Measurements from ENCODE around the gene TMEM35A. TPM values are rescaled to one million over a fixed set of nuclear protein-coding genes. Genes with fewer than 3 reads are reported as not detected.

Gene TMEM35A
- total RNA-seq, 2 donors from 2014 or later = 0.75 to 0.80 TPM

DNA sequence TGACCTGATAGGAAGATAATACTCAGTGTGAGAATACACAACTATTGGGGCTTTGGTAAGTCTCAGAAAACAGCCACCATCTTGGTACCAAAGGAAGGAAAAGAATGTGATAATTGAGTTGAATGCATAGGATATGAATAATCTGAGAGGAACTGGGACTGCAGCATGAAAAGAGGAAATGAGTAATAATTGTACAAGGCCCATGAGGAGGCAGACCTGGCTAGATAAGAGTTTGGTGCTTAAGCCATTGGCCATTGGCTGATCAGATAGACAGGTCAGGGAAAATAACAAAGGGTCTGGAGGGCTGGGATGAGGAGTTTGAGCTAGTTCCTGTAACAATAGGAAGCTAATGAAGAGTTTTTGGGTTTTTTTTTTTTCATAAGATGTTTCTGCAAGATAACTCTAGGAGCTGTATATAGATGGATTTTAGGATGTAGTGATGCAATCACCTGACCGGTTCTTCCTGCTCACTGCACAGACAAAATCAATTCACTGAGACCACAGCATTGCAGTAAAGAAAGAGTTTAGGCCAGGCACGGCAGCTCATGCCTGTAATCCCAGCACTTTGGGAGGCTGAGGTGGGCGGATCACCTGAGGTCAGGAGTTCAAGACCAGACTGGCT, 21.5 kb upstream of the TMEM35A start:
- Mint-ChIP-seq H3K4me1 (no peaks in the 10 kb centered on the region), H3K9me3 (peaks cover 58% of the 10 kb centered on the region), H3K27me3 (ENCODE audit: insufficient read depth) (no peaks in the 10 kb centered on the region), H3K36me3 (ENCODE audit: low read depth) (no peaks in the 10 kb centered on the region), H3K27ac (no peak overlapping the region), H3K4me3 (no peak overlapping the region)
- Histone ChIP-seq H3K9me3 (ENCODE audit: control insufficient read depth, low read length) (no peaks in the 10 kb centered on the region), H3K27ac (ENCODE audit: low read depth, low read length) (no peak overlapping the region), H3K4me1 (ENCODE audit: control insufficient read depth, insufficient read depth, low read length) (no peaks in the 10 kb centered on the region), H3K27me3 (ENCODE audit: control insufficient read depth, insufficient read depth, low read length, poor library complexity, severe bottlenecking) (no peaks in the 10 kb centered on the region), H3K36me3 (ENCODE audit: control insufficient read depth, insufficient read depth, low read length) (no peaks in the 10 kb centered on the region), H3K4me3 (ENCODE audit: low read length) (no peak overlapping the region), H3K9ac (ENCODE audit: extremely low read depth, low read length, poor library complexity, severe bottlenecking) (no peak overlapping the region)
- TF ChIP-seq, protein P1, sequence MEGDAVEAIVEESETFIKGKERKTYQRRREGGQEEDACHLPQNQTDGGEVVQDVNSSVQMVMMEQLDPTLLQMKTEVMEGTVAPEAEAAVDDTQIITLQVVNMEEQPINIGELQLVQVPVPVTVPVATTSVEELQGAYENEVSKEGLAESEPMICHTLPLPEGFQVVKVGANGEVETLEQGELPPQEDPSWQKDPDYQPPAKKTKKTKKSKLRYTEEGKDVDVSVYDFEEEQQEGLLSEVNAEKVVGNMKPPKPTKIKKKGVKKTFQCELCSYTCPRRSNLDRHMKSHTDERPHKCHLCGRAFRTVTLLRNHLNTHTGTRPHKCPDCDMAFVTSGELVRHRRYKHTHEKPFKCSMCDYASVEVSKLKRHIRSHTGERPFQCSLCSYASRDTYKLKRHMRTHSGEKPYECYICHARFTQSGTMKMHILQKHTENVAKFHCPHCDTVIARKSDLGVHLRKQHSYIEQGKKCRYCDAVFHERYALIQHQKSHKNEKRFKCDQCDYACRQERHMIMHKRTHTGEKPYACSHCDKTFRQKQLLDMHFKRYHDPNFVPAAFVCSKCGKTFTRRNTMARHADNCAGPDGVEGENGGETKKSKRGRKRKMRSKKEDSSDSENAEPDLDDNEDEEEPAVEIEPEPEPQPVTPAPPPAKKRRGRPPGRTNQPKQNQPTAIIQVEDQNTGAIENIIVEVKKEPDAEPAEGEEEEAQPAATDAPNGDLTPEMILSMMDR (conservative IDR thresholded peaks at IDR 0.05) = no peak
- WGBS, 2 experiments (ENCODE audit: insufficient coverage in 1 of 2, insufficient read length in 1 of 2) = 100% methylated on average over 1 of the region's 3 CpGs; no CpG with 5 or more reads in 1 of the 2 experiments
- DNase-seq = no peak

DNA sequence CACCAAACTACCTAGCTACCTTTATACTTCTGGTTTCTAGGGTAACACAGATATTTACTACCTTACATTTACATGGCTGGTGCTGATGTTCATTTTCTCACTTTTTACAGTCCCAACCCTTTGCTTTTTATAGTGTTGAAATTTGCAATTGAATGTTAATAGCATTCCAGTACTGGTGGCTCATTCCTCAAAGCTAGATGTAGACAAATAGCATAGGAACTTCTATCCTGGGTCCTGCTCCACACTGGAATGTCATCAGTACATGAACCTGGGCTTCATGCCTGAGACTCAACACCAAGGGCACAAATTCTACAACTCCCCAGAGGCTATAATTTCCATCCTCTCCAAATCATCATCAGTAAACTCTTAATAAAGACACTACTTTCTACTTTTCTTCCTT, 16.5 kb upstream of the TMEM35A start:
- Mint-ChIP-seq H3K27me3 (ENCODE audit: insufficient read depth) (no peaks in the 10 kb centered on the region), H3K9me3 (peaks cover 62% of the 10 kb centered on the region)
- TF ChIP-seq, protein P1 (conservative IDR thresholded peaks at IDR 0.05) = no peak

DNA sequence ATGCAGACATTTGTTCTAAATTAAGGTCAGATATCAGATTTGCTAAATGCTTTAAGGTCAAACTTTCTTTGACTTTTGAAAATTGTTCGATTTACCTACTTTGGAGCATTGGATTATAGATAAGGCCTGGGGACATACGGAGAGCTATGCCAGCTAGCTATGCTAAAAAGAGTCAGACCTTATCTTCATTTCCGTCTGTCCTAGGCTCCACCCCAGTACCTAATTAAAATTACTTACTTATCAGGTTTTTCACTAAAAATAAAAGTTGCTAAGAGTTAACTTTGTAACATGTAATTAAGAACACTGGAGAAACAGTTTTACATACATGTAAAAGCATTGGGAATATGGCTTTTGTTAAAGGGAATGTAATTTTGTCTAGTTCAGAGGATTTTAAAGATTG, 7.1 kb upstream of the TMEM35A start:
- Mint-ChIP-seq H3K27ac (no peak overlapping the region), H3K4me1 (no peaks in the 10 kb centered on the region), H3K27me3 (ENCODE audit: insufficient read depth) (no peaks in the 10 kb centered on the region), H3K4me3 (no peak overlapping the region), H3K9me3 (peaks cover 51% of the 10 kb centered on the region), H3K36me3 (ENCODE audit: low read depth) (no peaks in the 10 kb centered on the region)
- H3K9me3 ChIP-seq (ENCODE audit: control insufficient read depth, low read length) = no peaks in the 10 kb centered on the region
- 84% methylated on average over 2 of the region's 3 CpGs; no CpG with 5 or more reads in 1 of the 2 experiments for WGBS, 2 experiments (ENCODE audit: insufficient coverage in 1 of 2, insufficient read length in 1 of 2)
- H3K4me1 ChIP-seq (ENCODE audit: control insufficient read depth, insufficient read depth, low read length) = no peaks in the 10 kb centered on the region
- no peaks in the 10 kb centered on the region for H3K27me3 ChIP-seq (ENCODE audit: control insufficient read depth, insufficient read depth, low read length, poor library complexity, severe bottlenecking)
- H3K27ac ChIP-seq (ENCODE audit: low read depth, low read length) = no peak overlapping the region
- H3K4me3 ChIP-seq (ENCODE audit: low read length) = no peak overlapping the region
- no peak for DNase-seq
- no peak overlapping the region for H3K9ac ChIP-seq (ENCODE audit: extremely low read depth, low read length, poor library complexity, severe bottlenecking)
- TF ChIP-seq, protein P1 (conservative IDR thresholded peaks at IDR 0.05) = no peak
- no peaks in the 10 kb centered on the region for H3K36me3 ChIP-seq (ENCODE audit: control insufficient read depth, insufficient read depth, low read length)

More for the DNA sequence above, 16.5 kb upstream of the TMEM35A start:
- Mint-ChIP-seq H3K4me3 (no peak overlapping the region), H3K36me3 (ENCODE audit: low read depth) (no peaks in the 10 kb centered on the region), H3K27ac (no peak overlapping the region), H3K4me1 (no peaks in the 10 kb centered on the region)
- Histone ChIP-seq H3K27me3 (ENCODE audit: control insufficient read depth, insufficient read depth, low read length, poor library complexity, severe bottlenecking) (no peaks in the 10 kb centered on the region), H3K9me3 (ENCODE audit: control insufficient read depth, low read length) (no peaks in the 10 kb centered on the region), H3K4me1 (ENCODE audit: control insufficient read depth, insufficient read depth, low read length) (no peaks in the 10 kb centered on the region), H3K9ac (ENCODE audit: extremely low read depth, low read length, poor library complexity, severe bottlenecking) (no peak overlapping the region), H3K27ac (ENCODE audit: low read depth, low read length) (no peak overlapping the region), H3K36me3 (ENCODE audit: control insufficient read depth, insufficient read depth, low read length) (no peaks in the 10 kb centered on the region), H3K4me3 (ENCODE audit: low read length) (no peak overlapping the region)
- no peak for DNase-seq
